GM12865 (cell line): ENCODE results near the gene GLCE.

Experiments used
- DNase-seq: peaks from one replicate; pipeline ENCODE4 v3.0.0; 2010; ENCODE audit warnings: low read depth
- H3K4me3 ChIP-seq: 2 replicates; pipeline ENCODE4 v1.5.1; 2011; ENCODE audit warnings: mild to moderate bottlenecking, low read depth, low read length, control low read depth
- TF ChIP-seq, protein P1 (sequence below): IDR thresholded peaks from 2 replicates; pipeline ENCODE4 v1.5.1; 2011; ENCODE audit warnings: low read length, control low read depth, low read depth, inconsistent platforms; ENCODE audit not compliant: insufficient read depth; ENCODE audit errors: missing control alignments

Gene GLCE

DNA sequence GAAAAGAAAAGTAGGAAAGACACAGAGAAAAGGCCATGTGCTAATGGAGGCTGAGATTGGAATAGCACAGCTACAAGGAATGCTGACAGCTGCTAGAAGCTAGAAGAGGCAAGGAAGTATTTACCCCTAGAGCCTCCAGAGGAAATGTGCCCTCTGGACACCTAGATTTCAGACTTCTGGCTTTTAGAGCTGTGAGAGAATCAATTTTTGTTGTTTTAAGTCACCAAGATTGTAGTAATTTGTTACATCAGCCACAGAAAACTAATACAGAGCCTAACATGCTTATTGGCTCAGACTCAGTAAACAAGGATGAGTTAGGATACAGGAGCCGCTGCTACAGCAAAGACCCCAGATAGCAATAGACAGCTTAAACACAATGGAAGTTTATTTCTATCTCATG lies 33.1 kb upstream of the GLCE start:
- H3K4me3 ChIP-seq: no peak overlapping the region
- TF ChIP-seq, protein P1, sequence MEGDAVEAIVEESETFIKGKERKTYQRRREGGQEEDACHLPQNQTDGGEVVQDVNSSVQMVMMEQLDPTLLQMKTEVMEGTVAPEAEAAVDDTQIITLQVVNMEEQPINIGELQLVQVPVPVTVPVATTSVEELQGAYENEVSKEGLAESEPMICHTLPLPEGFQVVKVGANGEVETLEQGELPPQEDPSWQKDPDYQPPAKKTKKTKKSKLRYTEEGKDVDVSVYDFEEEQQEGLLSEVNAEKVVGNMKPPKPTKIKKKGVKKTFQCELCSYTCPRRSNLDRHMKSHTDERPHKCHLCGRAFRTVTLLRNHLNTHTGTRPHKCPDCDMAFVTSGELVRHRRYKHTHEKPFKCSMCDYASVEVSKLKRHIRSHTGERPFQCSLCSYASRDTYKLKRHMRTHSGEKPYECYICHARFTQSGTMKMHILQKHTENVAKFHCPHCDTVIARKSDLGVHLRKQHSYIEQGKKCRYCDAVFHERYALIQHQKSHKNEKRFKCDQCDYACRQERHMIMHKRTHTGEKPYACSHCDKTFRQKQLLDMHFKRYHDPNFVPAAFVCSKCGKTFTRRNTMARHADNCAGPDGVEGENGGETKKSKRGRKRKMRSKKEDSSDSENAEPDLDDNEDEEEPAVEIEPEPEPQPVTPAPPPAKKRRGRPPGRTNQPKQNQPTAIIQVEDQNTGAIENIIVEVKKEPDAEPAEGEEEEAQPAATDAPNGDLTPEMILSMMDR: no peak

DNA sequence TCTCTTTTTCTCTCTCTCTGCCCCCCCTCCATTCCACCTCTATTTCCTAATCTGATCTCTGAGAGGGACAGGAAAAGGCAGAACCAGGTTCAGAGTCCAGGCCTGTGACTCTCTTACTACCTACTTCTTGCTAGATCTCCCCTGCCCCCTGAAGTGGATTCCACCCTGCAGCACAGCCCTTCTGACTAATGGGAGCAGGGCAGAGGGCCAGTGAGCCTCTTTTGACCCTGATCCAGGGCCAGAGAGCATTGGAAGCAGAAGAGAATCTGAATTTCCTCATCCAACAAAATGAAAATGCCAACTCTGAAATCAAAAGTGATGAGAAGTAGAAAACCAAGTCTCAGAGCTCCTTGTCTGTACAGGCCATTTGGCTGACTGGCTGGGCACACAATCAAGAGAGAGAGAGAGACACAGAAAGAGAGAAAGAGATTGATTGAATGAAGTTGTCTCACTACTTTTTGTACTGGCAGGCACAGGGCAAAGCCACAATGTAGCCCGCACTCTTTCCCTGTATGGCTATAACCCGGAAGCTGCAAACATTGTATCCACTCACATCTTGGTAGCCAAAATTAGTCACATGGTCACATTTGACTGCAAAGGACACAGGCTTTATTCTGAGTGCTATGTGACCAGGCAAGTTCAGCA lies 31.6 kb upstream of the GLCE start:
- no peak for DNase-seq
- TF ChIP-seq, protein P1: no peak

More for the DNA sequence above, 33.1 kb upstream of the GLCE start:
- no peak for DNase-seq

DNA sequence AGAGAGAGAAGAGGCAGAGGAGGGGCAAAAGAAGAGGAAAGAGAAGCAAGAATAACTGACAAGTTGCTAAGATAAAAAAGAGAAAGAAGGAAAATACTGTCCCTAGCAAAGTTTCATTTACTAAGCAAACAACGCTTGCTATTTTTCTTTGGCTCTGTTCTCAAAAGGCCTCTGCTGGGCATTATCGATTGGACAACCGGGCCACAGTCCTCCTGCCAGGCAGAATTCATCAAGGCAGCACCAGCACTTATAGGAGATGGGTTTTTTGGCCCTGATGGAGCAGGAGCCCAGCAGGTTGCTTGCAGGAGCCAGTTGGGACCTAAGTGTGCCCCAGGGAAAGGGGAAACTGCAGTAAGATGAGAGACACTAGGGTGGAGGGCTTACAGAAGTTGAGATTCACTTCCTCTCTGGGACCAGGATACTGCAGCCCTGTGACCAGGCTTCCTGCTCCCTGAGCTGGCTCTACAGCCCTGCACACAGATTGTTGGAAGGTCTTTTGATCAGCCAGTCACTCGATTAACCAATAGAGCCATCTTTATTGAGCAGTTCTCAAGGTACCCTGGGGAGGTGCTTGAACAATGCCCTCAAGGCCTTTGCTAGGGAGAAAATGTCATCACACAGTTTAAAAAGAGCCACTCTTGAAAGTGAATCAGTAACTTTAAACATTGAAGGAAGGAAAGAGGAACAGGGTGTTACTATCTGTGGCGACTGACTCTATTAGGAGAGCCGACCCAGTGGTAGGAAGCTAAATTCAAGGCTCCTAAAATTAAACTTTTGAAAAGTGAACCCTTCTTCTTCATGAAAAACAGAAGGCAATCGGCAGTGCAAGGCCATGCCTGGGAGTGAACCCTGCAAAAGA lies 28.8 kb upstream of the GLCE start:
- TF ChIP-seq, protein P1: no peak
- H3K4me3 ChIP-seq: no peak overlapping the region
- no peak for DNase-seq

More for the DNA sequence above, 31.6 kb upstream of the GLCE start:
- H3K4me3 ChIP-seq: no peak overlapping the region

DNA sequence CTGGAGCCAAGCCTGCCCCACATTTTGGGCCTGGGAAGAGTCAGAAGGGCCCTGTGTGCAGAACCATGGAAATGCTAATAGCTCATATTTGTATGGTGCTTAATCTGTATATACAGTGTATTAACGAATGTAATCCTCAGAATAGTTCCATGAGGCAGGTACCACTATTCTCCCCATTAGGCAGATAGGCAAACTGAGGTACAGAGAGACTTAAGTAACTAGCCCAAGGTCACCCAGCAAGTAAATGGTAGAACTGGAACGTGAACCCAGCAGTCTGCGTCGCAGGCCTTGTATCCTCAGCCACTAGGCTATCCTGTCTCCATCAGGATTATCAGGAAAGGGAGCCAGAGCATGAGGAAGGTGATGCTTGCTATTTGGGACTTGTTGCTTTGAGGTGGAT lies 28.0 kb upstream of the GLCE start:
- no peak for DNase-seq
- TF ChIP-seq, protein P1: no peak
- no peak overlapping the region for H3K4me3 ChIP-seq

DNA sequence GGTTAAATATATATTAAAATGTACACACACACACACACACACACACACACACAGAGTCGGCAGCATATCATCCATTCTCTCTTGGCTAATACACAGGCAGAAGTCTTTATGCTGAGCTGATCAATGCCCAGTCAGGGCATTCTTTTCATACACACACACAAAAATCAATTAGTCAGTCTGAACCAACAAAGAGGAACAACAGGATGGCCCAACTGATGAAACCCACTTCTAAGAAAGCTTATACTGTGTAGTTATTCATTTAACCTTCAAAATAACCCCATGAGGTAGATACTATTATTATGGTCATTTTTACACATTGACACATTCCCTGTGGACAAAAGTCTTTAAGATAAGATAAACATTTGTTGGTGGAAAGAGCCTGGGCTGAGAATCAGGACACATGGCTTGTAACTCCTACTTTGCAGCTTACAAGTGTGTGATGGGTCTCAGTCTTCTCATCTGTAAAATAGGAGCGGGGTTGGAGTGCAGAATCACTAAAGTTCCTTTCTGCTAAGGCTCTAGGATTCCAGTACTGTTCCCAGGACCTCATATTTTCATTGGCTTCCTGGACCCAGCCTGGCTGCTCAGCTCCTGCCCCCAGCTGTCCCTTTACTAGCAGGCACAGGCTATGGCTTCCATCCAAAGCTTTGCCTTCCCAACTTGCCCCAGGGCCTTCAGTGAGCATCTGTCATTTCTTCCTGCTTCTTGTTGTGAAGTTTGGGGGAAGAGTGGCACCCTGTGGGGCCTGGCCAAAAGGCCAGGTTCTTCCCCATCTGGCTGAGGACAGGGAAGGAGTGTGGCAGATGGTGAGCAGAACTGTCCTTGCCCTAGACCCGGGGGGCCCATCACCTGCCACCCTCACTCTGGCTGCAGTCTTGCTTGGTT lies 27.2 kb upstream of the GLCE start:
- TF ChIP-seq, protein P1: no peak
- no peak overlapping the region for H3K4me3 ChIP-seq
- DNase-seq: no peak

DNA sequence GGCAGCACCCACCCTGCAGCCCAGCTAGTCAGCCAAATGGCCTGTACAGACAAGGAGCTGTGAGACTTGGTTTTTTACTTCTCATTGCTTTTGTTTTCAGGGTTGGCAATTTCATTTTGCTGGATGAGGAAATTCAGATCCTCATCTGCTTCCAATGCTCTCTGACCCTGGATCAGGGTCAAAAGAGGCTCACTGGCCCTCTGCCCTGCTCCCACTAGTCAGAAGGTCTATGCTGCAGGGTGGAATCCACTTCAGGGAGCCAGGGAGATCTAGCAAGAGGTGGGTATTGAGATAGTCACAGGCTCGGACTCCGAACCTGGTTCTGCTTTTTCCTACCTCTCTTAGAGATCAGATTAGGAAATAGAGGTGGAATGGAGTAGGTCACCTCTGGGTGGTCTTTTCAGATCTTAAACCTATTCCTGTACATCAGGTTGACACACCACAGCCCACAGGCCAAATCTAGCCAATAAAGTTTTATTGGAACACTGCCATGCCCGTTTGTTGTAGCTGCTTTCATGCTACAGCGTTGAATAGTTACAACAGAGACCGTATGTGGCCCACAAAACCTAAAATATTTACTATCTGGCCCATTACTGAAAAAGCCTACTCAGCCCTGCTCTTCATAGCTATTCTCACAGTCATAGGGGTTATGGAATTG lies 26.4 kb upstream of the GLCE start:
- no peak overlapping the region for H3K4me3 ChIP-seq
- DNase-seq: no peak
- TF ChIP-seq, protein P1: no peak
